GM19463 (cell line): ENCODE results near the gene TTC39B.

Experiments
- ATAC-seq: cut with Tn5 transposase; IDR thresholded peaks from one replicate; pipeline ENCODE4 v1.9.1; 2021; ENCODE audit warnings: mild to moderate bottlenecking, moderate library complexity; ENCODE audit not compliant: unreplicated experiment

Gene TTC39B

GRCh38 chr9:15229409-15229808 is 77.6 kb downstream of the TTC39B start:
- no peak for ATAC-seq

GRCh38 chr9:15227491-15227890 is 79.5 kb downstream of the TTC39B start:
- no peak for ATAC-seq

GRCh38 chr9:15225564-15226126 is 81.4 kb downstream of the TTC39B start:
- ATAC-seq = no peak

- no peak for ATAC-seq
Observed at GRCh38 chr9:15222313-15222712, 84.7 kb downstream of the TTC39B start.

GRCh38 chr9:15221746-15222145 is 85.3 kb downstream of the TTC39B start:
- no peak for ATAC-seq

GRCh38 chr9:15220658-15221318 is 86.2 kb downstream of the TTC39B start:
- no peak for ATAC-seq

GRCh38 chr9:15219546-15219945 is 87.5 kb downstream of the TTC39B start:
- ATAC-seq = no peak

GRCh38 chr9:15218994-15219393 is 88.0 kb downstream of the TTC39B start:
- no peak for ATAC-seq

- ATAC-seq = no peak
Observed at GRCh38 chr9:15213249-15213648, 93.8 kb downstream of the TTC39B start.

- ATAC-seq = peak; percentile 13
Observed at GRCh38 chr9:15211815-15212495, 95.1 kb downstream of the TTC39B start.

- peak; percentile 64 for ATAC-seq
Observed at GRCh38 chr9:15211160-15211814, 95.7 kb downstream of the TTC39B start.

GRCh38 chr9:15206903-15207696 is 99.9 kb downstream of the TTC39B start:
- no peak for ATAC-seq

GRCh38 chr9:15205632-15206420 is 101.2 kb downstream of the TTC39B start:
- no peak for ATAC-seq

GRCh38 chr9:15203581-15203980 is 103.4 kb downstream of the TTC39B start:
- no peak for ATAC-seq

- ATAC-seq = no peak
Observed at GRCh38 chr9:15200111-15200510, 106.9 kb downstream of the TTC39B start.

- no peak for ATAC-seq
Observed at GRCh38 chr9:15192856-15193255, 114.2 kb downstream of the TTC39B start.

- peak; percentile 78 for ATAC-seq
Observed at GRCh38 chr9:15191378-15191777, 115.6 kb downstream of the TTC39B start.

- ATAC-seq = no peak
Observed at GRCh38 chr9:15189481-15189880, 117.5 kb downstream of the TTC39B start.

GRCh38 chr9:15187589-15187988 is 119.4 kb downstream of the TTC39B start:
- no peak for ATAC-seq

GRCh38 chr9:15182730-15183129 is 124.3 kb downstream of the TTC39B start:
- ATAC-seq = no peak
